AG04450 (cell line): ENCODE data around the gene SKP1. TPM values are rescaled to one million over a fixed set of nuclear protein-coding genes. Genes with fewer than 3 reads are reported as not detected.

ENCODE experiments used
- CTCF ChIA-PET: fragments of 300-600, 350-600 bp; formaldehyde crosslinking; extraction: SDS; loops from one replicate; lab custom pipeline; 2022; ENCODE audit warnings: antibody characterized with exemption, inconsistent platforms; lab: Charles Lee
- POLR2A ChIA-PET: fragments of 350-600 bp; formaldehyde crosslinking; extraction: SDS; loops from one replicate; lab custom pipeline; 2021; ENCODE audit warnings: antibody characterized with exemption, inconsistent platforms; lab: Yijun Ruan, JAX
- DNase-seq: peaks from one replicate; pipeline ENCODE4 v3.0.0-alpha.2; 2011; ENCODE audit warnings: low read depth, low spot score
- H3K27ac ChIP-seq: one replicate; pipeline ENCODE4 v1.5.1; 2012; ENCODE audit warnings: low read depth, low read length, control low read depth
- H3K27me3 ChIP-seq: one replicate; pipeline ENCODE4 v1.6.0; 2012; ENCODE audit warnings: low read length; ENCODE audit not compliant: control insufficient read depth, insufficient read depth
- H3K4me3 ChIP-seq: 2 replicates; pipeline ENCODE4 v1.5.1; 2011; ENCODE audit warnings: mild to moderate bottlenecking, low read depth, low read length, control low read depth
- H3K9me3 ChIP-seq: 2 replicates; pipeline ENCODE4 v1.5.1; 2012; ENCODE audit warnings: low read length; ENCODE audit not compliant: control insufficient read depth, insufficient read depth
- CTCF ChIP-seq: IDR thresholded peaks from 2 replicates; pipeline ENCODE4 v1.5.1; 2011; ENCODE audit warnings: low read depth, low read length, control low read depth, inconsistent platforms
- polyA plus RNA-seq: library from polyadenylated mRNA; depleted of rRNA; stranded (reverse); fragments of >200 nt; gene quantifications from 2 replicates; pipeline ENCODE4 v1.2.3, GENCODE V29; 2011

SKP1 gene
- polyA plus RNA-seq, 1 experiment = 1,036 TPM

GRCh38 chr5:134178096-134178419, 1.3 kb upstream of the SKP1 start:
- H3K27ac ChIP-seq = no peak overlapping the region
- no peak overlapping the region for H3K4me3 ChIP-seq
- no peaks in the 10 kb centered on the region; the same call in 1 of the 2 replicates for H3K9me3 ChIP-seq
- ChIA-PET POLR2A (interaction anchor here (0.6 to 2.8 kb wide), 5 partner anchors 13 to 579 kb away, joined by 3 to 17 read pairs (median 3); no protein-coding TSS in a partner anchor), CTCF (interaction anchor here (1.9 to 4.0 kb wide), 2 partner anchors 111 to 138 kb away, joined by 7 to 14 read pairs; no protein-coding TSS in a partner anchor)
- no peaks in the 10 kb centered on the region for H3K27me3 ChIP-seq
- no peak for DNase-seq
- no peak for TF ChIP-seq CTCF

- ChIA-PET CTCF (interaction anchor here (1.9 to 4.0 kb wide), 2 partner anchors 112 to 137 kb away, joined by 7 to 14 read pairs; no protein-coding TSS in a partner anchor), POLR2A (interaction anchor here (0.6 to 2.8 kb wide), 27 partner anchors 9 to 580 kb away, joined by 3 to 34 read pairs (median 6); partner anchors contain the start of genes PPP2CA and UBE2B)
- TF ChIP-seq CTCF = no peak
- Histone ChIP-seq H3K4me3 (peak overlapping the region; percentile 90), H3K9me3 (no peaks in the 10 kb centered on the region; the same call in 1 of the 2 replicates), H3K27me3 (no peaks in the 10 kb centered on the region), H3K27ac (peak overlapping the region; percentile 97)
- DNase-seq = no peak
Observed at GRCh38 chr5:134177369-134178095, 782 bp upstream of the SKP1 start.

- H3K4me3 ChIP-seq = peak overlapping the region; percentile 90
- no peaks in the 10 kb centered on the region for H3K27me3 ChIP-seq
- TF ChIP-seq CTCF = no peak
- ChIA-PET POLR2A (interaction anchor here (0.6 to 2.8 kb wide), 29 partner anchors 8 to 482 kb away, joined by 3 to 34 read pairs (median 6); partner anchors contain the start of genes PPP2CA and UBE2B), CTCF (interaction anchor here (0.5 to 4.0 kb wide), 3 partner anchors 113 to 696 kb away, joined by 3 to 14 read pairs (median 7); no protein-coding TSS in a partner anchor)
- no peak for DNase-seq
- peak overlapping the region; percentile 97 for H3K27ac ChIP-seq
- H3K9me3 ChIP-seq = no peaks in the 10 kb centered on the region; the same call in 1 of the 2 replicates
Observed at GRCh38 chr5:134175921-134176510, 734 bp downstream of the SKP1 start.

- peak overlapping the region; percentile 90 for H3K4me3 ChIP-seq
- no peak for DNase-seq
- H3K27ac ChIP-seq = peak overlapping the region; percentile 97
- H3K27me3 ChIP-seq = no peaks in the 10 kb centered on the region
- no peaks in the 10 kb centered on the region; the same call in 1 of the 2 replicates for H3K9me3 ChIP-seq
- ChIA-PET CTCF (interaction anchor here (0.5 to 4.0 kb wide), 5 partner anchors 9 to 697 kb away, joined by 3 to 14 read pairs (median 3); no protein-coding TSS in a partner anchor), POLR2A (interaction anchor here (1.2 to 2.8 kb wide), 8 partner anchors 16 to 197 kb away, joined by 4 to 34 read pairs (median 9); partner anchors contain the start of genes PPP2CA and UBE2B)
- TF ChIP-seq CTCF = no peak
Observed at GRCh38 chr5:134174841-134175839, 1.6 kb downstream of the SKP1 start.
